Stimulated activated CD8-positive, alpha-beta memory T cell treated with anti-CD3 and anti-CD28 coated beads, Interleukin-2, amount 100 ng/mL, for 48 hours (primary cell): ENCODE measurements around the gene PSAPL1.

Experiments
- DNase-seq, 2 donors: peaks; one replicate each; pipeline ENCODE4 v3.0.0-alpha.2; 2020; ENCODE audit warnings: low read depth in 2 of 2

The PSAPL1 gene

GRCh38 chr4:7434766-7435150, at the start of gene PSAPL1:
PSAPL1 (minus strand) TSS chr4:7434930; CDS start chr4:7434879, 51 bp downstream.
- no peak for DNase-seq

GRCh38 chr4:7481227-7481626, 46.5 kb upstream of the PSAPL1 start:
- no peak for DNase-seq

DNA sequence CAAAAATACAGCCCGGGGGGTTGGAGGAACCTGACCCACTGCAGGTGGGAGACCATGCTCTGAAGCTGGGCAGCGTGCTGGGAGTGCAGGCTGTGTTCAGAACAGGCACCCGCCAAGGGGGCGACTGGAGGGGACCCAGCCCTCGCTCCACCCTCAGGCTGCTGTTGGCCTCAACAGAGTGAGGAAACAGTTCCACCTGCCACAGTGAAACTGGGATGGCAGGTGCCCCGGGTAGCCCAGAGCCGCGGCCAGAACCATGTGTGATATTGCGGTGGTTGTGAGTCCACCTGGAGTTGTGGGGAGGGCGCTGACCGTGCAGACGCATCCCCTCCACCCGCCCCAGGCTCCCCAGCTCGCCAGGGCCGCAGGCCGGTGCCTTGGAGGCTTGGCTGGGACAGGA, 45.7 kb upstream of the PSAPL1 start:
- no peak for DNase-seq

DNA sequence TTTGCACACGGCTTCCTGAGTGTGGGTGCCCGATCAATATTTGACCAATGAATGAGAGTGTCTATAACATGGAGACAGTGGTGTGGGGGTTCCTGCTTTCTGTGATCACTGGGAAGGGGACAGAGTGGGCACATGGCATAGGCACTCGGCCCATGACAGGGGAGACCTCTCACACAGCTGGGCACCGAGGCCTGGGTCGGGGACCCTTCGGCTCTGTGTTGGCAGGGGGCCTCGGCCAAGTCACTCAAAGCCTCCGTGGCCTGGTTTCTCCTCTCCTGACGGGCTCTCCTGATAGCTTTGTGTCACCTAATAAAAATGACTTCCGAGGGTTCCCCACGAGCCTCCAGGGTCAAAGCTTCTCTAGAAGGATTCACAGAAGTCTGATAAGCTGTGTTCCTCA, 43.9 kb upstream of the PSAPL1 start:
- DNase-seq = no peak

- no peak for DNase-seq
These were observed 43.0 kb upstream of the PSAPL1 start for GRCh38 chr4:7477695-7478094.

DNA sequence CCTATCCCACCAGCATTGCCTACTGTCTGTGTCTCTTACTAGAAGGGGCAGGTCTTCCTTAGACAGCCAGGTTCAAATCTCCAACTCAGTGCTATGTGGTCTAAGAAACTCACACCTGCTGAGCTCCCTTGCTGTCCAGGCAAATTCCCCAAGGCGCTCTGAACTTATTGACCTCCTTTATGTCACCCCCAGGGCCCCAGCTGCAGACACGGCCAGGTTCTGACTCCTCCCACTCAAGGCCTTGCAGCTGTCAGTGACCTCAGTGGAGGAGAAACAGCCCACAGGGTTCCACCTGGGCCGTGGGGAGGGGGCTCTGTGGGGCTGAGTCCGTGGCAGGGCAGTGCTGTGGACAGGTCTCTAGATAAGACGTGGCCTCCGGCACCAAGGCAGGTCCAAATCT, 42.1 kb upstream of the PSAPL1 start:
- no peak for DNase-seq

- DNase-seq = no peak
These were observed 40.5 kb upstream of the PSAPL1 start for GRCh38 chr4:7475207-7475606.

DNA sequence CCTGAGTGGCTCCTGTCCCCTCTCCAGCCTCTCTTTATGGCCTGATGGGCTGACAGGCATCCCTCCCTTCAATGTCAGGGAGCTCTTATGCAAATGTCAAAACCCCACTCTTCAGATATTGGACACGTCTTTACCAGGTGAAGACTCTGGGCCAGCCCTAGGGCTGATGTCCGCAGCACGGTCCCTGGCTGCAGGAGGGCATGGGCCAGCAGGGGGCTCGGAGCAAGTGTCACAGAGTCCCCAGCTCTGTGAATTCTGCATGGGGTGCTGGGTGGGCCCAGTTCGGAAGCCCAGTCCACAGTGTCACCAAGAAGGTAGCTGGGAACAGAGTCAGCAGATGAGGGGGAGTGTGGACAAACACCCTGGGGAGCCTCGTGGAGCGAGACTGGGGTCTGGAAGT, 39.6 kb upstream of the PSAPL1 start:
- no peak for DNase-seq

GRCh38 chr4:7473081-7473480, 38.4 kb upstream of the PSAPL1 start:
- no peak for DNase-seq

- DNase-seq = no peak
These were observed 37.8 kb upstream of the PSAPL1 start for GRCh38 chr4:7472442-7473013.

DNA sequence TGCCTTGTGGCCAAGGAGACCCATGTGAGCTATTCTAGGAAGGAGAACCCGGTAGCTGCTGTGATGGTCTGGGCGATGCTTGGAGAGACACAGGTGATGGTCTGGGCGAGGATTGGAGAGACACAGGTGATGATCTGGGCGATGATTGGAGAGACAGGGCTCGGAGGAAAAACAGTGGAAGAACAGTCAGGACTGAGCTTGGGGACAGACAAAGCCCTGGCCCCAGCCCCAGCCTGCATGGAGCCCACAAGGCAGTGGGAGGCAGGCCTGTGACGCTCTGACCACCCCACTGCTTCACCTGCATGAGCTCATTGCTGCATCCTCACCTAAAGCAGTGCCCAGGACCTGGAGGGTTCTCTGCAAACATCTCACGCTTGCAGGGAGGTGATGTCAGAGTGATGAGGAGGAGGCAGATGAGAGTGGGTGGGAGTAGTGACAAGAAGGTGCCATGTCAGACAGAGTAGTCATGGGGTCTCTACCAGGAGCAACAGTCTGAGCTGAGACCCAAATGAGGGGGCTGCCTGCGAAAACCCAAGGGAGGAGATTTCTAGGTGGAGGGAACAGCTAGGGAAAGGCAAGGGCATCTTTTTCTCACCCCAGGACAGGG, 35.9 kb upstream of the PSAPL1 start:
- DNase-seq = no peak

GRCh38 chr4:7470111-7470510, 35.4 kb upstream of the PSAPL1 start:
- DNase-seq = no peak

- no peak for DNase-seq
These were observed 34.3 kb upstream of the PSAPL1 start for GRCh38 chr4:7469023-7469422.

- no peak for DNase-seq
These were observed 32.7 kb upstream of the PSAPL1 start for GRCh38 chr4:7467471-7467870.

GRCh38 chr4:7466904-7467303, 32.2 kb upstream of the PSAPL1 start:
- DNase-seq = no peak

- DNase-seq = no peak
These were observed 31.5 kb upstream of the PSAPL1 start for GRCh38 chr4:7466215-7466614.

GRCh38 chr4:7465017-7465416, 30.3 kb upstream of the PSAPL1 start:
- DNase-seq = no peak

DNA sequence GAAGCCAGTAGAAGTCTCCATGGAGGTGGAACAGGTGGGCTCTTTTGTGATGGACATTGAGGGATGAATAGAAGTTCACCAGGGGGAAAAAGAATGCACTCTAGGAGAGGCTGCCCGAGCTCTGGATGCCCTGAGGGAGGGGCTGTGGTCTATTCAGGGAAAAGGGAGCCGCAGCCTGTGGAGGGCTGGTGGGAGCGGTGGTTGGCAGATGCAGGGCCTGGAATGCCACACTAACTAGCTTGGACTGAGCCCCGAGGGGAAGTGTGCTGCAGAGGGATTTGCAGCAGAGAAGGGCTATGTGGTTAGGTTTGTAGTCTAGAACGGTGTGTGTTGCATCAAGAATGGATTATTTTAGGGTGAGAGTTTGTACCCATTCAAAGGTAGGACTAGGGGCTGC, 29.5 kb upstream of the PSAPL1 start:
- no peak for DNase-seq

DNA sequence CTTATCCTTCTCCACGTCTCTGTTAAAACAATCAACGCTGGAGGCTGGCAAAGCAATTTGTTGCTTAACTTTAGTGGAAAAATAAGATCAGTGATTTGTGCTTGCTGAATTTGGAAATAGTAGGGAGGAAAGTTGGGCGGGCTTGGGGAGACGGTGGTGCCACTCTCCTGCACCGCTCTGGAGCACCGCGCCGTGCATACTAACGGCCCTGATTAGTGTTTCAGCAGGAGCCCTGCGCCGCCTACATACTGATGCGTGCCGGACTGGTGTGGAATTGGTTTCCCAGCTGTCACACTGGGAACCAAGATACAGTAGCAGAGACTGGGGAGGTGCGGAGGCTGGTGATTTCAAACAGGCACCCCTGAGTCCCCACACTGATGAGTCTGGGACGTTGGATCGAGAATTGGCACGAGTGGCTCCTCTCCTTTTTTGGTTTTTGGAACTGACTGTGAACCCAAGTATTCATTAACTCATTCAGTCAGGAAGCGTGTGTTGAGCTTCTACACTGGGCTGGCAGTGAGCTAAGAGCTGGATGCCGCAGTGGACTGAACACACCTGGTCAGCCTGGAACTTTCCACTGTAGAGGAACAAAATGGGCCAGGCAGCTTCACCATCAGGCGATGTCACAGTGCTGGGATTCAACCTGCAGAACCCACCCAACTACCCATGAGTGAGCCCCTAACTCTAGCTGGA, 29.0 kb upstream of the PSAPL1 start:
- DNase-seq = no peak

DNA sequence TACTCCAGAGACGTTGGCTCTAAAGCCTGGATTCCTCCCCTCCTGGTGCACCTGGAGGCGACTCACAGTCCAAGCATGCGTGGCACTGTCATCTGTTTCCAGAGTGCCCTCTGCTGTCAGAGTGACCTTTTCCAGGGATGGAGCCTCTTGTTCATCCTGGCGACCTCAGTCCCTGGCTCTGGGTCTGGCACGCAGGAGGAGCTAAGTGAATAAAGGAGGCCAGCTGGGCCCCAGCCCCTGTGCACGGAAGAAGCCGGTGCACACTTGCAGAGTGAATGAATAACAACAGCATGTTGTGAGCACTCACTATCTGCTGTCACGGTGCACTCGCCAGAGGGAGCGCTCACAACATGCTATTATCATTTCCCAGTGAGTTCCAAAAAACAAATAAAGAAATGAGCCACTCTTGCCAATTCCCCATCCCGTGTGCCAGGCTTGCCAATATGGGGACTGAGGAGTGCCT, 27.8 kb upstream of the PSAPL1 start:
- no peak for DNase-seq

DNA sequence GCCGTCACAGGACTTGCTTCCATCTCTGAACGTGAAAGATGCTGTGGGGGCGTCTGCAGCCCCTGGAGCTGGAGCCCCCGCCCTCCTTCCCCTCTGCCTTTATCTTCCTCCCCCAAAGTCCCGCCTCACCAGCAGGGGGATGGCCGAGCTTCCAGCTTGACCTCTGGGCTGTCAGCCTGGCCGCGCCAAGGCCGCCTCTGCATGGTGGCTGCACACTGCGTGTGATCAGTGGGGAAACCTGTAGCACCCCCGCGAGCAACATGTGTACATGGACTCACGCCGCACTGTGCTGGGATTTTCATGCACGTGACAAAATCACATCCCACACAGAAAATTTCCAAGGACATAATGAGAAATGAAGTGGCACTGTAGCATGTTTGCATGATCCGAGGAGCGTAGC, 26.5 kb upstream of the PSAPL1 start:
- no peak for DNase-seq

- DNase-seq = no peak
These were observed 25.8 kb upstream of the PSAPL1 start for GRCh38 chr4:7460566-7460965.

DNA sequence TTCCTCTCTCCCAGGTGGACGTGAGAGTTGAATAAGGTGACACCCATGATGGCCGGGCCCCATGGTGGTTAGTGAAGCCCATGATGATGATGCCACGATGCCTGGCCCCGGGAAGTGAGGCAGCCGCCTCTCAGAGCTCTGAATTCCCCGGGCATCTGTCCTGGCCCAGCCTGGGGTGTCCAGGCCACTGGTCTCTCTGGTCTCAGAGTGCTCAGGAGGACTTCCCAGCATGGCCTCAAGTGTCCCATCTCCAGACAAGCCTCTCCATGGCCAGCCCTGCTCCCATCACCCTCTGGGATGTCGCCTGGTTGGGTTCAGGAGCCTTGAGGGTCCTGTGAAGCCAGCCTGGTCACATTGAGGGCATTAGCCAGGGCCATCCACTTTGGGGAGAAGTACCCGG, 24.7 kb upstream of the PSAPL1 start:
- no peak for DNase-seq
